HuH-7.5 (cell line): ENCODE results near the gene TBX1.

ENCODE experiments used
- DNase-seq: peaks from one replicate; pipeline ENCODE4 v3.0.0; 2011; ENCODE audit warnings: low spot score

The TBX1 gene

GRCh38 chr22:19800306-19800705 lies 39.7 kb downstream of the TBX1 start:
- DNase-seq = no peak

GRCh38 chr22:19800761-19801244 lies 40.2 kb downstream of the TBX1 start:
- DNase-seq = peak; percentile 59

DNA sequence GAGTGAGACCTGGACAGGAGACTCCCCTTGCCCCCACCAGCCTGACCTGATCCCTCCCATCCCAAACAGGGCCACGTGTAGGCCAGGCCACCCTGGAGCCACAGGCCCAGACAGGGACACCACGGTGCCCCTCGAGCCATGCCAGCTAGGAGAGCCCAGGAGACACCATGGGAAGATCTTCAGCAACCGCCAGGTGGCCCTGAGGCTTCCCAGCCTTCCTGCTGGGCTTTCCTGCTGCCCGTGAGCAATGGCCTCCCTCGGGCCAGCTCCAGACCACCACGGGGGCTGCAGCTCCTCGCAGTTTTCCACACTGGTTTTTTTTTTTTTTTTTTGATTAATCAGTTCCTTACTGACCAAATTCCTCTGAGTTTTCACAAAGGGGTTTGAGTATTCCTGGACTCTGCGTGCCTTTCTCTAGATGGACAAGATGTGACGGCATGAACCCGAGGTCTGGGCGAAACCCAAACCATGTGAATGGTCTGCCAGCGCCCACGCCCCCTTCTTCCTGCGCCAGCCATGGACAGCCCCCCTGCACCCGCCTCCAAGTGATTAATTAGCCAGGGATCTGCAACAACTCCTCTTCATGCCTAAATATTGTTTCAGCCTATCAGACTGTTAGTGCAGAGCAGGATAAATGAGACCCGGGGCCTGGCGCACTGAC lies 40.9 kb downstream of the TBX1 start:
- DNase-seq = no peak

- DNase-seq = no peak
These were observed 41.7 kb downstream of the TBX1 start for GRCh38 chr22:19802001-19802893.

DNA sequence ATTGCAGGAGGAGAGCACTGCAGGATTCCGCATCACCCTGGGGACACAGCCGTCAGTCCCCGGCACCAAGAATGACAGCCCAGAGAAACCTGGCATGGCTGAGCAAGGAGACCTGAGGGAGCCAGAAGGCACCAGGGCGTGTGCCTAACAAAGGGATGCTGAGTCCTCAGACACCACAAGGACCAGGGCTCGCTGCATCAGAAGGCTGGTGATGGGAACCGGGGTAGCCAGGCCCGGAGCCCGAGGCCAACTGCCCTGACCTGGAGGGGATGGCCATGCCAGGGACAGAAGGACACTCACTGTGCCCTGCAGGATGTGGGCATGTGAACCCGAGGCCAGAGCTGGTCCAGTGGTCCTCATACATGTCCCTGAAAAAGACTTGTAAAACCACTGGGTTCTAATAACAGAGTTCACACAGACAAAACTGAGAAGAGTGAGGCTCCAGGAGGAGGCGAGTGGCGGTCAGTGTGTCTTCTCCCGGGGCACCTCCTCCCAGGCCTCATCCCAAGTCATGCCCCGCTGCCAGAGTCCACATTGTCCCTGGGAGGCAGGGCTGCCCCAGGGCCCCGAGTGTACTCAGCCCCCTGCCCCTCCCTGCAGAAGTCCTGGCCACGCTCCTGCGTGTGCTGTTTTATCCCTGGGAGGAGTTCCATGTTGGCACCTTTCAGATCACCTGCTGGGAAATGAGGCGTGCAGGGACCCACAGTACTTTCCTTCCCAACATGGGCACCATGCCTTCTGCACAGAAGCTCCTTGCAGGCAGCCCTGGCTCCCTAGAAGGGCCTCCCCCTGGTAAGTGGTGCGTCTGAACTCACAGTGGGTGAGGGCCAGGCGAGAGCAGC lies 42.5 kb downstream of the TBX1 start:
- no peak for DNase-seq

- DNase-seq = no peak
These were observed 43.2 kb downstream of the TBX1 start for GRCh38 chr22:19803736-19804267.

- DNase-seq = no peak
These were observed 45.2 kb downstream of the TBX1 start for GRCh38 chr22:19805821-19806212.

- peak; percentile 39 for DNase-seq
These were observed 45.9 kb downstream of the TBX1 start for GRCh38 chr22:19806213-19807160.

DNA sequence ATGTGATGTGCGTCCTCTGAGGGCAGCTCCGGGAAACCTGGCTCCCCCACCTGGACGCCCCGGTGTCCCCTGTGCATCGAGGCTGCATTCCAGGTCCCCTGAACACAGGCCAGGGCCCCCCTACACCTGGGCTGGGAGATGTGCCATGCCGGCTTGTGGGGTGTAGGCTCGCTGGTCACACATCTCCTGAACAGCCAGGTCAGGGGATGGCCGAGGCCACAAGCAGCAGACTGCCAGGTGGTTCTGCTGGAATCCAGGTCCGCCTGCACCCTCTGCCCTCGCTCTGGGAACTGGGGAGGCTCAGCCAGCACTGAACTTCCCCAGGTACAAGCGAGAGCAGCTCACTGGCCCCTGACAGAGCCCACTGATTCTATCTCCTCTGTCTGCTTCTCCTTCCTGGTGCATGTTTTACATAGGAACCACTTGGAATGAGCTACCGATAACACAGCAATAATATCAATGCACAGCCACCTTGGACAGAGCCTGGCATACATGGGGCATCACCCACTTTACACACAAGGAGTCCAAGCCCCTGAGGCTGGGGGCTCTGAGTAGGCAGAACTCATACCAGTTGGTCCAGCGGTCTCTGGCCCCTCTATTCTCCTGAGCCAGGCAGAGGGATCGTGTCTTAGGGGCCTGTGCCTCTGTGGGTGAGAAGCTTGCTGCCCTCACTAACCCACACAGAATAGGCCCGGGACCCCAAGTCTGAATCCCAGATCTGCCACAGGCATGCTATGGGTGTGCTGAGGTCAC lies 46.8 kb downstream of the TBX1 start:
- DNase-seq = no peak

- DNase-seq = no peak
These were observed 47.6 kb downstream of the TBX1 start for GRCh38 chr22:19807914-19808872.

DNA sequence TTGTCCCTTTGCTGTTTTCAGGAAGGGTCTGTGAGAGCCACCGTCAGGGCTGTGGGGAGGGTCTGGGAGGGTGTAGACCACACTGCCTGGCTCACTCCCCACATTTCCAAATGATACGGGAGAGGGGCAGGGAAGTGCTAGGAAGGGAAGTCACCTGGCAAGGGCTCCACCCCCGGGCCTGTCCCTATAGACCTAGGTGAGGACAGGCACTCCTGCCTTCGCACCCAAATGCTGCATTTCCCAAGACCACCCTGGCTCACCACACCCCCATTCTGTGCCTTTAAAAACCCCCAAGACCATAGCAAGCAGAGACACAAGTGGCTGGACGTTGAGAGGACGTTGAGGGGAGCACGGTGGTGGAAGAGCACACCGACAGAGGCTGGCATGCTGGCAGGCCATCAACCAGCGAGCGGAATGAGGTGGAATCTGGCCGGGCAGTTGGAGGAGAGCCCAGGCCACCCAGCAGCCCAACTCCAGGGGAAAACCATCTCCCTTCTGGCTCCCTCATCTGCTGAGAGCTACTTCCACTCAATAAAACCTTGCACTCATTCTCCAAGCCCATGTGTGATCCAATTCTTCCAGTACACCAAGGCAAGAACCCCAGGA lies 48.4 kb downstream of the TBX1 start:
- no peak for DNase-seq

- DNase-seq = no peak
These were observed 49.2 kb downstream of the TBX1 start for GRCh38 chr22:19809741-19810140.

GRCh38 chr22:19810381-19811201 lies 50.0 kb downstream of the TBX1 start:
- no peak for DNase-seq

DNA sequence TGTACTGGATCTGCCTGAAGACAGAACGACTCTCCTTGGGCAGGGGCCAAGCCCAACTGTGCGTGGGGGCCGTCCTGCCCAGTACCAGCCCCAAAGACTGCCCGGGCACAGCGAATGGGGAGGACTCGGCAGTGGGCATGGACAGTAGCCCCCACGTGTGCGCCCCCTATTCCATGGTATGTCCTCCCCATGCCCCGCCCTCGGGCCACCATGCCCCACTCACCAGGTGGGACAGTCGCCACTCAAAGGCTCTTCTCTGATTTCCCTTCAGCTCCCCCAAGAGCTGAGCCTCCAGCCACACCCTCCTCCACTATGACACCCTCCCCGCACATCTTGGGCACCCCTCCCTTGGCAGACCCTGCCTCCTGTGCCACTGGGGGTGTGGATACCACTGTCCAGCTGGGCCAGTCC lies 50.6 kb downstream of the TBX1 start:
- DNase-seq = no peak

- no peak for DNase-seq
These were observed 51.5 kb downstream of the TBX1 start for GRCh38 chr22:19811811-19812771.

DNA sequence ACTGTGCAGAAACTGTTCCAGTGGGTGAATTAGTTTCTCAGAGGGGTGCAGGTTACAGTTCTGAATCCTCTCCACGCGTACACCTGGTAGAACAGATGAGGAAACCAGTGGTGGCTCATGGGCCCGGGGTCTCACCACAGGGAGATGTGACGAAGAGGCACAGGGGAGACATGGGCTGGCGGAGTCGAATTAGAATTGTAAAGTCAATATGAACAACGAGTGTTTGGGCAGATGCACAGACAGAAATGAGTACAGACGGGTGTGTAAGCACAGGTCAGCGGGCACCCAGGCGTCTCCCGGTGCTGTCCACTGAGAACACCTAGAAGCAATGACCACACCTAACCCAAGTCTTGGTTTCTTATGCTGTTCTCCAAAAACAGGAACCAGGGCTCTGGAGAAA lies 52.3 kb downstream of the TBX1 start:
- DNase-seq = no peak

GRCh38 chr22:19814428-19814827 lies 53.9 kb downstream of the TBX1 start:
- DNase-seq = no peak
